GM12872 (cell line): ENCODE data around the gene HIVEP2.

Experiments
- TF ChIP-seq, protein P1 (sequence below): IDR thresholded peaks from 3 replicates; pipeline ENCODE4 v1.5.1; 2011; ENCODE audit warnings: low read depth, mild to moderate bottlenecking, low read length, moderate library complexity; ENCODE audit not compliant: insufficient read depth

The HIVEP2 gene

DNA sequence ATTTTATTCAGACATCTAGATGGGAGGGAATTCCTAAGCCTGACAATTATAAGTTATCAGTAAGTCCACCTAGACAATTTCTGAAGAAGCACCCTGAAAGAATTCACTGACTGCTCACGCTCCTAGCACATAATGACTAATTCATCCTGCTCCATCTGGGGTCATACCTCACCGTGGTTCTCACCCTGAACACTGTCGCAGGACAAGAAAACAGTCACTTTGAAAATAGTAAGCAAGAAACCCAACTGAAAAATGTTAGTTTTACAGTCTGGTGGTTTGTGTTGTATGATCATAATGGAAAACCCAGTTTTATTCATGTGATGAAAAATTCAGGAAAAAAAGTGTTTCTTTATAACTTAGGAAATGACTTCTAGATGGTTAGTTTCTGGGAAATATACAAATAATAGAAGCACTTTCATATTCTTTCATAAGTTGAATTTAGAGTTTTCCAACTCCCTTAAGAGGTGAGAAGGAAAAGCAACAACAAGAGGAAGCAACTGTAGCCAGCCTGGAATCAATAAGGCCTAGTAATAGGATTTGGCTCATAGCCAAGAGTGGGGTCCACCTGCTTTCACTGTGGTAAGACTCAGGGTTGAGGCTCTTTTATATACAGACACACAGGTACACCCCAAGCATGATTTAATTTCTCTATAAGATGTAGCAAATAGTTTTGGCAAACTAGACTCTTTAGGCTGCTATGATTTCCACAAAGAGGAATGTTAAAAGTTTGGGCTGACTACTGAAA is 94.1 kb downstream of the HIVEP2 start:
- TF ChIP-seq, protein P1, sequence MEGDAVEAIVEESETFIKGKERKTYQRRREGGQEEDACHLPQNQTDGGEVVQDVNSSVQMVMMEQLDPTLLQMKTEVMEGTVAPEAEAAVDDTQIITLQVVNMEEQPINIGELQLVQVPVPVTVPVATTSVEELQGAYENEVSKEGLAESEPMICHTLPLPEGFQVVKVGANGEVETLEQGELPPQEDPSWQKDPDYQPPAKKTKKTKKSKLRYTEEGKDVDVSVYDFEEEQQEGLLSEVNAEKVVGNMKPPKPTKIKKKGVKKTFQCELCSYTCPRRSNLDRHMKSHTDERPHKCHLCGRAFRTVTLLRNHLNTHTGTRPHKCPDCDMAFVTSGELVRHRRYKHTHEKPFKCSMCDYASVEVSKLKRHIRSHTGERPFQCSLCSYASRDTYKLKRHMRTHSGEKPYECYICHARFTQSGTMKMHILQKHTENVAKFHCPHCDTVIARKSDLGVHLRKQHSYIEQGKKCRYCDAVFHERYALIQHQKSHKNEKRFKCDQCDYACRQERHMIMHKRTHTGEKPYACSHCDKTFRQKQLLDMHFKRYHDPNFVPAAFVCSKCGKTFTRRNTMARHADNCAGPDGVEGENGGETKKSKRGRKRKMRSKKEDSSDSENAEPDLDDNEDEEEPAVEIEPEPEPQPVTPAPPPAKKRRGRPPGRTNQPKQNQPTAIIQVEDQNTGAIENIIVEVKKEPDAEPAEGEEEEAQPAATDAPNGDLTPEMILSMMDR = no peak

DNA sequence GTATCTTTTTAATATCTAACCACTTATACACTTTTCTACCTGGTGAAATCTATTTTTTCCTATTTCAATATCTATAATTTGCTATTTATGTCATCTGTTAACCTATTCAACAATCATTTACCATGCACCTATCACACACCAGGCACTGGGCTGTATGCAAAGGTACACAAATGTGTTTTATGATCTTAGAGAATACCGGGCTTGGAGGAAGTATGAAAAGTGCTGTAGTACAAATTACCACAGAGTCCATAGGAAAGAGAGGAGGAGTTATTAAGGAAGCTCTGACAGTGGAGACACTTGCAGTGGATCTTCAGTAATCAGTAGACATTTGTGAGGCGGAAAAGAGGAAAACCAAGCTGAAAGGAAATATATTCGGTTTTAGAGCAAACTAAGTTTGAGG is 96.0 kb downstream of the HIVEP2 start:
- TF ChIP-seq, protein P1 = no peak

DNA sequence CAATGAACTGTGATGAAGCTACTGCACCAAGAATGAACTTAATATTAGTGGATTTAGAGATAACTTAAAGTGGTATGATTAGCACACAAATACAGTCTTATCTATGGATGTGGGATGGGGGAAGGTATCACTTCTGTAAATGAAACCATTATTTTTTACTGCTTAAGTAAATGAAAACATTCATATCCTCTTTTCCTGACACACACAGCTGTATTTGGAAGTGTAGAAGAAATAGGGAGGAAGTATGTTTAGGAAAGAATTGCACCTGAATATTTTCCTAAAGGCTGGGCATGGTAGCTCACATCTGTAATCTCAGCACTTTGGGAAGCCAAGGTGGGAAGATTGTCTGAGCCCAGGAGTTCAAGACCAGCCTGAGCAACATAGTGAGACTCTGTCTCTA is 96.8 kb downstream of the HIVEP2 start:
- TF ChIP-seq, protein P1 = no peak

DNA sequence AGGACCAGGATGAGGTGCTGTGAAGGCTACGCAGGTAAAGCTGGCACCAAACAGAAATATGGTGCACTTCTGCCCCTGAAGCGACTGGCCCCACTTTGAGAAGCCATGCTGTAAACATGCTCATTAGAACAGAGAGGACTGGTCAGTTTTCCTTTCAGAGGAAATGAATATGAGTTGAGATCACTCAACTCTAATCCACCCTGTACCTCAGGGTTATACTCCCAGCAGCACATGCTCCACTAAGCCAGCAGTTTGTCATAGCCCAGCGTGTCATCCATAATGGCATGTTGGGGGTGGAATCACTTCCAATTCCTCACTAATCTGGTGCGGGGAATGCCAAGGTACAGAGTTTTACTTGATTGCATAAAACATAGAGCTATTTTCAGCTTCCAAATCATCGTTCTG is 98.1 kb downstream of the HIVEP2 start:
- TF ChIP-seq, protein P1 = no peak

- TF ChIP-seq, protein P1 = no peak
Measured at GRCh38 chr6:142846459-142846831, 98.5 kb downstream of the HIVEP2 start.

- TF ChIP-seq, protein P1 = no peak
Measured at GRCh38 chr6:142845624-142846458, 99.1 kb downstream of the HIVEP2 start.

- TF ChIP-seq, protein P1 = no peak
Measured at GRCh38 chr6:142845143-142845571, 99.8 kb downstream of the HIVEP2 start.
